ENCODE measurements around the gene CFAP73. TPM values are rescaled to one million over a fixed set of nuclear protein-coding genes. Genes with fewer than 3 reads are reported as not detected.

The CFAP73 gene
- polyA plus RNA-seq, 1 of the 3 experiments (the other 2 are of a cell fraction), result not detected

DNA sequence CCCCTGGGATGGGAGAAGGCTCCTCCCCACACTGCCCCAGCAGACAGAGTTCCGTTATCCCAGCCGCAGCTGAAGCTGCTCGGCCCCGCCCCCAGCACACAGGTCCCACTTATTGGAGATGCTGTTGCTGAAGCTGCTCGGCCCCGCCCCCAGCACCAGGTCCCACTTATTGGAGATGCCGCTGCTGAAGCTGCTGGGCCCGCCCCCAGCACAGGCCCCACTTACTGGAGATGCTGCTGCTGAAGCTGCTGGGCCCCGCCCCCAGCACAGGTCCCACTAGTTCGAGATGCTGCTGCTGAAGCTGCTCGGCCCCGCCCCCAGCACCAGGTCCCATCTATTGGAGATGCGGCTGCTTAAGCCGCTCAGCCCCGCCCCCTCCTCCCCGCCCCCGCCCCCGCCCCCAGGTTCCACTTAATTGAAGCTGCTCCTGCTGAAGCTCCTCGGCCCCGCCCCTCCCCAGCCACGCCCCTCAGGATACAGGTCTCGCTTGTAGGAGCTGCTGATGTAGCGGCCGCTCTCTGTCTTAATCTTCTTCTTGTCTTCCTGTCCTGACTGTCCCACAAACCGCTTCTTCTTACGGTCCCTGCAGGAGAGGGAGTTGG, 12.0 kb downstream of the CFAP73 start:
- H3K27ac ChIP-seq (ENCODE audit: low read depth in 2 of 2, low read length in 1 of 2), result peak overlapping the region in 1 of 2 experiments; percentile 76; a peak in 2 of 4 replicates
- no peak overlapping the region for H3K4me2 ChIP-seq
- TF ChIP-seq, protein P1, sequence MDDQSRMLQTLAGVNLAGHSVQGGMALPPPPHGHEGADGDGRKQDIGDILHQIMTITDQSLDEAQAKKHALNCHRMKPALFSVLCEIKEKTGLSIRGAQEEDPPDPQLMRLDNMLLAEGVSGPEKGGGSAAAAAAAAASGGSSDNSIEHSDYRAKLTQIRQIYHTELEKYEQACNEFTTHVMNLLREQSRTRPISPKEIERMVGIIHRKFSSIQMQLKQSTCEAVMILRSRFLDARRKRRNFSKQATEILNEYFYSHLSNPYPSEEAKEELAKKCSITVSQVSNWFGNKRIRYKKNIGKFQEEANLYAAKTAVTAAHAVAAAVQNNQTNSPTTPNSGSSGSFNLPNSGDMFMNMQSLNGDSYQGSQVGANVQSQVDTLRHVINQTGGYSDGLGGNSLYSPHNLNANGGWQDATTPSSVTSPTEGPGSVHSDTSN (IDR thresholded peaks at IDR 0.05), result no peak
- TF ChIP-seq SIN3A (IDR thresholded peaks at IDR 0.05; ENCODE audit: borderline replicate concordance, low read depth, low read length), result no peak
- TF ChIP-seq SMC3 (IDR thresholded peaks at IDR 0.05; ENCODE audit: low read depth, low read length), result no peak
- no peak for TF ChIP-seq POLR2AphosphoS5 (IDR thresholded peaks at IDR 0.05; ENCODE audit: low read depth, low read length)
- TF ChIP-seq, protein P2, sequence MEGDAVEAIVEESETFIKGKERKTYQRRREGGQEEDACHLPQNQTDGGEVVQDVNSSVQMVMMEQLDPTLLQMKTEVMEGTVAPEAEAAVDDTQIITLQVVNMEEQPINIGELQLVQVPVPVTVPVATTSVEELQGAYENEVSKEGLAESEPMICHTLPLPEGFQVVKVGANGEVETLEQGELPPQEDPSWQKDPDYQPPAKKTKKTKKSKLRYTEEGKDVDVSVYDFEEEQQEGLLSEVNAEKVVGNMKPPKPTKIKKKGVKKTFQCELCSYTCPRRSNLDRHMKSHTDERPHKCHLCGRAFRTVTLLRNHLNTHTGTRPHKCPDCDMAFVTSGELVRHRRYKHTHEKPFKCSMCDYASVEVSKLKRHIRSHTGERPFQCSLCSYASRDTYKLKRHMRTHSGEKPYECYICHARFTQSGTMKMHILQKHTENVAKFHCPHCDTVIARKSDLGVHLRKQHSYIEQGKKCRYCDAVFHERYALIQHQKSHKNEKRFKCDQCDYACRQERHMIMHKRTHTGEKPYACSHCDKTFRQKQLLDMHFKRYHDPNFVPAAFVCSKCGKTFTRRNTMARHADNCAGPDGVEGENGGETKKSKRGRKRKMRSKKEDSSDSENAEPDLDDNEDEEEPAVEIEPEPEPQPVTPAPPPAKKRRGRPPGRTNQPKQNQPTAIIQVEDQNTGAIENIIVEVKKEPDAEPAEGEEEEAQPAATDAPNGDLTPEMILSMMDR (IDR thresholded peaks at IDR 0.05), result no peak
- no peak; the same call in 1 of the 2 replicates for TF ChIP-seq RCOR1 (IDR thresholded peaks at IDR 0.05; ENCODE audit: low read length)
- TF ChIP-seq ELF1 (IDR thresholded peaks at IDR 0.05), result no peak
- TF ChIP-seq YY1 (IDR thresholded peaks at IDR 0.05; ENCODE audit: low read depth), result no peak
- TF ChIP-seq, protein P3, sequence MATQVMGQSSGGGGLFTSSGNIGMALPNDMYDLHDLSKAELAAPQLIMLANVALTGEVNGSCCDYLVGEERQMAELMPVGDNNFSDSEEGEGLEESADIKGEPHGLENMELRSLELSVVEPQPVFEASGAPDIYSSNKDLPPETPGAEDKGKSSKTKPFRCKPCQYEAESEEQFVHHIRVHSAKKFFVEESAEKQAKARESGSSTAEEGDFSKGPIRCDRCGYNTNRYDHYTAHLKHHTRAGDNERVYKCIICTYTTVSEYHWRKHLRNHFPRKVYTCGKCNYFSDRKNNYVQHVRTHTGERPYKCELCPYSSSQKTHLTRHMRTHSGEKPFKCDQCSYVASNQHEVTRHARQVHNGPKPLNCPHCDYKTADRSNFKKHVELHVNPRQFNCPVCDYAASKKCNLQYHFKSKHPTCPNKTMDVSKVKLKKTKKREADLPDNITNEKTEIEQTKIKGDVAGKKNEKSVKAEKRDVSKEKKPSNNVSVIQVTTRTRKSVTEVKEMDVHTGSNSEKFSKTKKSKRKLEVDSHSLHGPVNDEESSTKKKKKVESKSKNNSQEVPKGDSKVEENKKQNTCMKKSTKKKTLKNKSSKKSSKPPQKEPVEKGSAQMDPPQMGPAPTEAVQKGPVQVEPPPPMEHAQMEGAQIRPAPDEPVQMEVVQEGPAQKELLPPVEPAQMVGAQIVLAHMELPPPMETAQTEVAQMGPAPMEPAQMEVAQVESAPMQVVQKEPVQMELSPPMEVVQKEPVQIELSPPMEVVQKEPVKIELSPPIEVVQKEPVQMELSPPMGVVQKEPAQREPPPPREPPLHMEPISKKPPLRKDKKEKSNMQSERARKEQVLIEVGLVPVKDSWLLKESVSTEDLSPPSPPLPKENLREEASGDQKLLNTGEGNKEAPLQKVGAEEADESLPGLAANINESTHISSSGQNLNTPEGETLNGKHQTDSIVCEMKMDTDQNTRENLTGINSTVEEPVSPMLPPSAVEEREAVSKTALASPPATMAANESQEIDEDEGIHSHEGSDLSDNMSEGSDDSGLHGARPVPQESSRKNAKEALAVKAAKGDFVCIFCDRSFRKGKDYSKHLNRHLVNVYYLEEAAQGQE (IDR thresholded peaks at IDR 0.05; ENCODE audit: low read depth, low read length), result no peak
- no peak for TF ChIP-seq EP300 (IDR thresholded peaks at IDR 0.05; ENCODE audit: borderline replicate concordance in 1 of 2, low read depth in 1 of 2, low read length in 1 of 2)
- no peak for TF ChIP-seq GATA2 (CRISPR knock-in tag; IDR thresholded peaks at IDR 0.05)
- no peak for TF ChIP-seq NRF1 (IDR thresholded peaks at IDR 0.05; ENCODE audit: low read depth, low read length)
- TF ChIP-seq, protein P4, sequence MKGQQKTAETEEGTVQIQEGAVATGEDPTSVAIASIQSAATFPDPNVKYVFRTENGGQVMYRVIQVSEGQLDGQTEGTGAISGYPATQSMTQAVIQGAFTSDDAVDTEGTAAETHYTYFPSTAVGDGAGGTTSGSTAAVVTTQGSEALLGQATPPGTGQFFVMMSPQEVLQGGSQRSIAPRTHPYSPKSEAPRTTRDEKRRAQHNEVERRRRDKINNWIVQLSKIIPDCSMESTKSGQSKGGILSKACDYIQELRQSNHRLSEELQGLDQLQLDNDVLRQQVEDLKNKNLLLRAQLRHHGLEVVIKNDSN (IDR thresholded peaks at IDR 0.05; ENCODE audit: borderline replicate concordance, low read depth), result no peak
- TF ChIP-seq RFX5 (IDR thresholded peaks at IDR 0.05; ENCODE audit: low read length), result no peak
- TF ChIP-seq FOXM1 (IDR thresholded peaks at IDR 0.05; ENCODE audit: low read depth), result no peak
- H4K20me1 ChIP-seq (ENCODE audit: insufficient read depth), result peaks cover 8% of the 10 kb centered on the region; the same call in 1 of the 2 replicates
- no peak overlapping the region for H3K9ac ChIP-seq
- H3K9me2 ChIP-seq, result no peaks in the 10 kb centered on the region
- ChIA-PET POLR2A (interaction anchor here (0.9 to 1.6 kb wide), 4 partner anchors 9 to 24 kb away, joined by 3 to 4 read pairs (median 4); partner anchors contain the start of genes CFAP73, DDX54 and RITA1), CTCF (interaction anchor here (0.8 to 5.6 kb wide), 8 partner anchors 9 to 113 kb away, joined by 3 to 39 read pairs (median 3); partner anchors contain the start of gene DTX1)
- H3K9me3 ChIP-seq, result no peaks in the 10 kb centered on the region
- peaks cover 13 to 55% of the 10 kb centered on the region in 2 experiments for H3K36me3 ChIP-seq (replicated peaks in 1 of 2; ENCODE audit: control insufficient read depth in 1 of 2, insufficient read depth in 2 of 2, low read length in 1 of 2)
- WGBS (ENCODE audit: low lambda C conversion rate), result 47% methylated on average over 25 of the region's 26 CpGs
- no peak overlapping the region; a peak in 1 of 4 replicates for H3K4me3 ChIP-seq (ENCODE audit: low read depth in 2 of 2, low read length in 1 of 2)
- peaks cover 5% of the 10 kb centered on the region for H3F3A ChIP-seq (replicated peaks; ENCODE audit: insufficient read depth)
- no peaks in the 10 kb centered on the region for H3K79me2 ChIP-seq (ENCODE audit: insufficient read depth)
- H3K4me1 ChIP-seq (ENCODE audit: control insufficient read depth in 1 of 2, insufficient read depth in 2 of 2, low read depth in 1 of 2, low read length in 1 of 2), result peaks cover 7 to 23% of the 10 kb centered on the region in 2 experiments; a peak in 2 of 4 replicates
- H3K27me3 ChIP-seq (ENCODE audit: insufficient read depth), result no peaks in the 10 kb centered on the region
- no peak overlapping the region for H2AFZ ChIP-seq (ENCODE audit: low read depth)
- peak; percentile 95 for DNase-seq

All from SK-N-SH (cell line).